Stimulated activated CD8-positive, alpha-beta memory T cell treated with anti-CD3 and anti-CD28 coated beads, Interleukin-4, amount 100 ng/mL, for 24 hours (primary cell): ENCODE results near the gene PLEKHH1.

Source experiments
- DNase-seq: peaks from one replicate; pipeline ENCODE4 v3.0.0-alpha.2; 2020; ENCODE audit warnings: low read depth

Gene PLEKHH1

GRCh38 chr14:67510836-67511235 is 22.3 kb upstream of the PLEKHH1 start:
- no peak for DNase-seq

GRCh38 chr14:67512463-67513310 is 20.4 kb upstream of the PLEKHH1 start:
- DNase-seq: no peak

- no peak for DNase-seq
Measured at GRCh38 chr14:67513631-67514108, 19.4 kb upstream of the PLEKHH1 start.

- no peak for DNase-seq
Measured at GRCh38 chr14:67514203-67514607, 18.9 kb upstream of the PLEKHH1 start.

GRCh38 chr14:67514650-67515385 is 18.3 kb upstream of the PLEKHH1 start:
- no peak for DNase-seq

DNA sequence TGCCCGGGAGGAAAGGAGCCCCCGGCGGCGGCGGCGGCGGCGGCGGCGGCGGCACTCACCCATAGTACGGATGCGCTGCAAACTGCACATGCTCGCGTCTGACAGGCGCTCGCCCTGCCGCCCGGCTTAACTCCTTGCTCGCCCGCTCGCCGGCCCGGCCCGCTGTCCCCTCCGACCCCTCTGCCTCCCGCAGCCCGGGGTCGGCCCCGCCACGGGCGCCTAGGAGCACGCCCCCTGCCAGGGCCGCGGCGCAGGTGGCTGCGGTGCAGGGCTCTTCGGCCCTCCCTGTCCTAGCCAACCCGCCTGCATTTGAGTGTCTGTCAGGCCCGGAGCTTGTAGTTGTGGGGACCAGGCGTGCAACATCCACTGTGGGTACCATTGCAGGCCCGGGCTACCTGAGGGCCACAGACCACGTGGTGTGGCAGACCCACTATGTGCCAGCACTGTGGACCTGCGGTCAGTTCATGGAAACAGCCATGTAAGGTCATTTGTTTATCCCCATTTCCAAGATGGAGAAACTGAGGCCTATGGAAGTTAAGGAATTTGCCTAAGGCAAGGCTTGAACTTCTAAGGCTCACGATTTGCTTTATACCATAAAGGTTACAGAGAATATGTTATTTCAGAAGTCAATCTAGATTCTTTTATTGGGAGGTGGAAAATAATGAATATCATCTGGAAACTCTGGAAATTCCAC is 17.6 kb upstream of the PLEKHH1 start:
- no peak for DNase-seq

DNA sequence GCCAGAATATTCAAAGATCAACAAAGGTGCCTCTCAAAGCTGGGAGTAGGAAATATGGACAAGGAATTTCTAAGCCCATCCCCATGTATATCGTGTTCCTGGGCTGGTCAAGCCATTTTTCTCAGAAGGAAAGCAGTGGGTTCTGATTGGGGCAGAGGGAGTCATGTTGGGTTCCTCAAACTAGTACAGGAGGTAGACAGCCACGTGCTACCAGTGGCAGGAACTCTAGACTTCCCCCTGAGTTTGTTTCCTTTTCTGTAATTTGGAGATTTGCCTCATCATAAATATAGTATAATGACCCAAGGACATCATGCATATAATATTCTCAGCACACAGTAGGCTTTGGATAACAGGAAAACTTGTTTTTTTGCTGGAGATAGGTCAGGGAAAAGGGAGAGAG is 16.4 kb upstream of the PLEKHH1 start:
- no peak for DNase-seq

DNA sequence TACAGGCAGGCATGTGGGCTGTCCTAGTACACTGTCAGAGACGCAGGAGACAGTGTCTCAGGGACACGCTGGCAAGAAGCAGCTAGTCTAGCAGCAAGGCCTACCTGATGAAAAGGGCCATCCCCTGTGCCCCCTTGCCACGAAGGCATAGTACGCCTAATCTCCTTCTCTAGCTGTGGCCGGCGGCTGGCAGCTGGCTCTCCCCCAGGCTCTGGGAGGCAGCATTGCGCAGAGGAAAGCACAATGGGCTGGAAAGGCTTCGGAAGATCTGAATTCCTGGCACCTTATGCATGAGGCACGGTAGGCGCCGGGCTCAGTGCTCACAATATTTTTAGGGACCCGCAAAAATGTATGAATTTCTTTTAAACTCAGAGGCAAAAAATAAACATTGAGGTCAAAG is 16.0 kb upstream of the PLEKHH1 start:
- DNase-seq: no peak

DNA sequence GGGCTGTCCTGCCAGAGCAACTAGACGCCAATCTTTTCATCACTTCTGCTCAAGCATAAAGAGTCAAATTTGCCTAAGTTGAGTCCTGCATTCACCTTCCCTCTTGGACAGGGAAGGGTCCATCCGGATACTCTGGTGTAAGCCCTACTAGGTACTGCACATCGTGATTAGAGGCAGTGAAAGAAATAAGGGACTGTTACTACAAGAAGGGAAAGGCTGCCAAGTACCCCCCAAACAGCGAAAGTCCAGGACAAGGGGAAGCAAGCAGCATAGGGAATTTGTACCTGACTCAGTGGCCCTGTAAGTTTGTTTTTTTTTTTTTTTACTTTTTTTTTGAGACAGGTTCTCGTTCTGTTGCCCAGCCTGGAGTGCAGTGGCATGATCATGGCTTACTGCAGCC is 13.7 kb upstream of the PLEKHH1 start:
- DNase-seq: no peak

DNA sequence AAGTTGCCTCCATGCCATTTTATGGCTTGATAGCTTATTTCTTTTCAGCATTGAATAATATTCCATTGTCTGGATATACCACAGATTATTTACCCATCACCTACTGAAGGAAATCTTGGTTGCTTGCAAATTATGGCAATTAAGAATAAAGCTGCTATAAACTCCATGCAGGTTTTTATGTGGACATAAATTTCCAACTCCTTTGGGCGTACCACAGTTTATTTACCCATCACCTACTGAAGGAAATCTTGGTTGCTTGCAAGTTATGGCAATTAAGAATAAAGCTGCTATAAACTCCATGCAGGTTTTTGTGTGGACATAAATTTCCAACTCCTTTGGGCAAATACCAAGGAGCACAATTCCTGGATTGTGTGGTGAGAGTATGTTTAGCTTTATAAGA is 12.6 kb upstream of the PLEKHH1 start:
- DNase-seq: no peak

- DNase-seq: no peak
Measured at GRCh38 chr14:67522270-67522669, 10.8 kb upstream of the PLEKHH1 start.

GRCh38 chr14:67523764-67524633 is 9.1 kb upstream of the PLEKHH1 start:
- DNase-seq: no peak

DNA sequence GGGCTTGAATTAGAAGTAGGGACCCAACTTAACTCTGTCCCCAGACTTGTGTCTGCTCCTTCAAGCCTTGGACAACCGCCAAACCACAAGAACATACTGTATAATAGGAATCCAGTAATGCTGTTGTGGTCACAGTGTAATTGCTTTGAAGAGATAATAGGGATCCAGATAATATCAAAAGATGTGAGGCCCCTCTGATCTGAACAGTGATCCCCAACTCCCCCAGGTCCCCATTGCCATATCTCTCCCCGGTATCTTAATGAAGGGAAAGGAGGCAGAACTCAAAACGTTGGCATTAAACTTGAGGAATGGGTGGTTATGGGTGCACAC is 8.5 kb upstream of the PLEKHH1 start:
- DNase-seq: no peak

DNA sequence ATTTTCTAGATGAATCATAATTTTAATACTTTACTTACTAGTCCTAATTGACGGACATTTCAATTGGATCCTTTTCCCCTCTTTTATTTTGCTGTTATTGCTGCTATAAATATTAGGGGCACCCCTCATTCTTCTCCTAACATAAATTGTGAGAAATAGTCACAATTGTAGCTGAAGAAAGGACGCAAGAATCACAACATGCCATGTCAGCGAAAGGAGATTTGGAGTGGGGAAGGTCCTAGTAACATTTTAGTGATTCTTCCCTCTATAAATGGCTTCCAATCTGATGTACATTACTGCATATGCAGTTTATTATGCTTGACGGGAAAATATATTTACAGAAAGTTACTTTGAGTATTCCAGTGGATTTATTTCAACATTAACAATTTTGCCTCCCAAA is 7.7 kb upstream of the PLEKHH1 start:
- DNase-seq: no peak

GRCh38 chr14:67526181-67526580 is 6.9 kb upstream of the PLEKHH1 start:
- no peak for DNase-seq

- no peak for DNase-seq
Measured at GRCh38 chr14:67526676-67527459, 6.2 kb upstream of the PLEKHH1 start.

DNA sequence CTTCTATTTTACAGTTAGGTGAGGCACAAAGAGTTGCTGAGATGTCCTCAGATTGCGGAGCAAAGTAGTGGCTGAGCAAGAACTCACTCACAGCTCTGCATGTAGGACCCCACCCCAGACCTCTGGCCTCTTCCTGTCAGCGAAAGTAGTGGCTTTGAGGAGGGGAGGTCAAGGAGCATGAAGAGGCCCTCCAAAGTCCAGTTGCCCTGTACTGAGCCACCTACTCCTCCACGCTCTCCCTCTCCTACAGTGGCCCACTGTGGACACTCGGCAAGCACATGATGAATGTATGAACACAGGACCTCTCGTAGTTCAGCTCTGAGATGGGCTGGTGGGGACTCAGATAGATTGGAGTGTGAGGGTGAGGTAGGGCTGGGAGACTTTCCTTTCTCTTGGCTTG is 5.3 kb upstream of the PLEKHH1 start:
- DNase-seq: no peak

DNA sequence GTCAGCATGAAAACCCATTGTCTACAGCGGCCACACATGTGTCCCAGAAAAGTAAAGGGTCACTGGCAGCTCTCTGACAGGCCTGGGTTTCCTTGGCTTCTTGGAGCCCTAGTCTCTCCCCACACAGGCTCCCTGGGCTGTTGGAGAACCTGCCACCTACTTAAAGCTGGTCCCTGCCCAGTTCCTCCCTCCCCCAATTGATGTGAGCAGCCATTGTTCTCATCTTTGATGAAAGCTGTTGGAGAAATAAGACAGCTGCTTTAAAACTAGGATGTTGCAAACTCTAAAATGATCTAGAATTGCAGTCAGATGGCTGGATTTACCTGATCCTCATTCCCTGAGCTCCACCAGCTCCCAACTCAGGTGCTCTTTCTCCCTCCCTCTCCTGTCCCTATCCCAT is 4.8 kb upstream of the PLEKHH1 start:
- DNase-seq: no peak

- DNase-seq: no peak
Measured at GRCh38 chr14:67529947-67530935, 2.8 kb upstream of the PLEKHH1 start.

GRCh38 chr14:67532606-67532997 is 488 bp upstream of the PLEKHH1 start:
- DNase-seq: no peak
